Calu3 (cell line): ENCODE measurements around the gene TYSND1. TPM values are rescaled to one million over a fixed set of nuclear protein-coding genes. Genes with fewer than 3 reads are reported as not detected.
"Not testable (repeated sequence)": the region's sequence is repeated elsewhere in the genome, so short reads cannot be mapped to it uniquely, and the experiment has no call there.

Experiments
- BruUV-seq: library from RNA; stranded (reverse); fragments of 400-500 nt; replicated peaks from 2 replicates; lab custom pipeline; 2021; lab: Mats Ljungman, UMichigan
- CTCF ChIA-PET: fragments of 300-600 bp; sonication (Branson Sonifier 250); formaldehyde crosslinking; loops from one replicate; lab custom pipeline; 2022; ENCODE audit warnings: antibody characterized with exemption; lab: Charles Lee
- DNase-seq: peaks from one replicate; pipeline ENCODE4 v3.0.0; 2022
- H3K27ac Mint-ChIP-seq: one replicate; pipeline ENCODE4 v1.8.0; 2022; ENCODE audit warnings: mixed read lengths; ENCODE audit not compliant: unreplicated experiment
- H3K27me3 Mint-ChIP-seq: one replicate; pipeline ENCODE4 v1.8.0; 2022; ENCODE audit warnings: mixed read lengths; ENCODE audit not compliant: unreplicated experiment
- H3K36me3 Mint-ChIP-seq: one replicate; pipeline ENCODE4 v1.8.0; 2022; ENCODE audit warnings: mild to moderate bottlenecking, moderate library complexity, mixed read lengths; ENCODE audit not compliant: insufficient read depth, unreplicated experiment
- H3K4me1 Mint-ChIP-seq: one replicate; pipeline ENCODE4 v1.8.0; 2022; ENCODE audit warnings: mild to moderate bottlenecking, low read depth, mixed read lengths; ENCODE audit not compliant: unreplicated experiment
- H3K4me3 Mint-ChIP-seq: one replicate; pipeline ENCODE4 v1.8.0; 2022; ENCODE audit warnings: mild to moderate bottlenecking, low read depth, moderate library complexity, mixed read lengths; ENCODE audit not compliant: unreplicated experiment
- H3K9me3 Mint-ChIP-seq: one replicate; pipeline ENCODE4 v1.8.0; 2022; ENCODE audit warnings: low read depth, mixed read lengths; ENCODE audit not compliant: unreplicated experiment
- intact Hi-C: fragments of 100-400 bp; cut with micrococcal nuclease; formaldehyde crosslinking; loops from one replicate; pipeline ENCODE4 v1.10.0; 2022; ENCODE audit not compliant: unreplicated experiment
- total RNA-seq: library from RNA; stranded (reverse); gene quantifications from 2 replicates; pipeline ENCODE4 v1.2.3, GENCODE V29; 2022
- TF ChIP-seq, protein P1 (sequence below): fragments of 200-600 bp; IDR thresholded peaks from one replicate; pipeline ENCODE4 v1.8.0; 2022; ENCODE audit warnings: antibody characterized with exemption; ENCODE audit not compliant: unreplicated experiment

Gene TYSND1
- total RNA-seq, 1 experiment from 2014 or later = 21.4 TPM

DNA sequence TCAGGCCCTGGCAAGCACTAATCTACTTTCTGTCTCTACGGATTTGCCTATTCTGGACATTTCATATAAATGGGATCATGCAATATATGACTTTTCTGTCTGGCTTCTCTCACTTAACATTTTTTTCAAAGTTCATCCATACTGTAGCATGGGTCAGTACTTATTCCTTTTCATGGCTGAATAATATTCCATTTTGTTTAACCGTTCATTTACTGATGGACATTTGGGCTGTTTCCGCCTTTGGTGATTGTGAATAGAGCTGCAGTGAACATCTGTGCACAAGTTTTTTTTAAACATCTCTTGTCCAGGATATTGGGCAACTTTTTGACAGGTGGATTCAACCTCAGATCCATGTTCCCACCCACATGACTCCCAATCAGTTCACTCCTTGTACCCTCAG is 44.8 kb downstream of the TYSND1 start:
- intact Hi-C loops = no loop called here
- H3K9me3 Mint-ChIP-seq = no peaks in the 10 kb centered on the region
- H3K4me1 Mint-ChIP-seq = no peaks in the 10 kb centered on the region
- TF ChIP-seq, protein P1, sequence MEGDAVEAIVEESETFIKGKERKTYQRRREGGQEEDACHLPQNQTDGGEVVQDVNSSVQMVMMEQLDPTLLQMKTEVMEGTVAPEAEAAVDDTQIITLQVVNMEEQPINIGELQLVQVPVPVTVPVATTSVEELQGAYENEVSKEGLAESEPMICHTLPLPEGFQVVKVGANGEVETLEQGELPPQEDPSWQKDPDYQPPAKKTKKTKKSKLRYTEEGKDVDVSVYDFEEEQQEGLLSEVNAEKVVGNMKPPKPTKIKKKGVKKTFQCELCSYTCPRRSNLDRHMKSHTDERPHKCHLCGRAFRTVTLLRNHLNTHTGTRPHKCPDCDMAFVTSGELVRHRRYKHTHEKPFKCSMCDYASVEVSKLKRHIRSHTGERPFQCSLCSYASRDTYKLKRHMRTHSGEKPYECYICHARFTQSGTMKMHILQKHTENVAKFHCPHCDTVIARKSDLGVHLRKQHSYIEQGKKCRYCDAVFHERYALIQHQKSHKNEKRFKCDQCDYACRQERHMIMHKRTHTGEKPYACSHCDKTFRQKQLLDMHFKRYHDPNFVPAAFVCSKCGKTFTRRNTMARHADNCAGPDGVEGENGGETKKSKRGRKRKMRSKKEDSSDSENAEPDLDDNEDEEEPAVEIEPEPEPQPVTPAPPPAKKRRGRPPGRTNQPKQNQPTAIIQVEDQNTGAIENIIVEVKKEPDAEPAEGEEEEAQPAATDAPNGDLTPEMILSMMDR = no peak
- H3K36me3 Mint-ChIP-seq = peaks cover 4% of the 10 kb centered on the region
- CTCF ChIA-PET = no interaction called here
- DNase-seq = no peak
- no TSS peak for BruUV-seq
- no peak overlapping the region for H3K4me3 Mint-ChIP-seq
- H3K27me3 Mint-ChIP-seq = no peaks in the 10 kb centered on the region
- H3K27ac Mint-ChIP-seq = no peak overlapping the region

DNA sequence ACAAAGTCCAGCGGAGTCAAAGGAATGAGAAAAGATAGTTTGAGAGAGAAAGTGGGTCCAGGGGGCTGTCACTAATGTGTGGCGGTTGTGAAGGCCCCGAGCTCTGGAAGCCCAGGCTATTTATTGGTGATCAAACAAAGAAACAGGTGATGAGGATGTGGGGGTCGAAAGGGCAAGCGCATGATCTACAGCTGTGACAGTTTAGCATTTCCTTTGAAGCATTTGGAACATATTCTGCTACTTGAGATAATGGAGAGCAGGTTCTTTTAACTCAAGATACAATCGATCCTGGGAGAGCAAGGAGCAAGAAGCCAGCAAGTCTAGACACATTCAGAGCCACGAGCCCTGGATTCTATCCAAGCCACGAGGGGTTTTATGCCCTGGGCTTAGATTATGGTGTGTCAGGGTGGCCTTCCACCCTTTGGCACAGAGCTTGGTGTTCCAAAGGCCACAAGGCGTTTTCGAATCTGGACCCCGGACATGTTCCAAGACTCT is 45.4 kb downstream of the TYSND1 start:
- H3K4me1 Mint-ChIP-seq, H3K27me3 Mint-ChIP-seq, H3K36me3 Mint-ChIP-seq, BruUV-seq, DNase-seq, intact Hi-C loops, H3K27ac Mint-ChIP-seq, H3K9me3 Mint-ChIP-seq, CTCF ChIA-PET, H3K4me3 Mint-ChIP-seq: not testable (repeated sequence)

DNA sequence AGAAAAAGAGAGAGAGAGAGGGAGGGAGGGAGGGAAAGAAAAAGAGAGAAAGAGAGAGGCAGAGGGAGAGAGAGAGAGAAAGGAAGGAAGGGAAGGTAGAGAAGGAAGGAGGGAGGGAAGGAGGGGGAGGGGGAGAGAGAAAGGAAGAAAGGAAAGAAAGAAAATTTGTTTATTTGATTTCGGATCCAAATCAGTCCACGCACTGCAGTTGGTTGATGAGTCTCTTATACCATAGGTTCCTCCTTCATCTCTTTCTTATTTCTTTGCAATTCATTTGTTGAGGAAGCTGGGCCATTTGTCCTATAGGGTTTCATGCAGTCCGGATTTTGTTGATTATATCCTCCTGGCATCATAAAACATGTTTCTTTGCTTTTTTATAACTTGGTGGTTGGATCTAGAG is 48.2 kb downstream of the TYSND1 start:
- Mint-ChIP-seq H3K4me3 (no peak overlapping the region), H3K9me3 (no peaks in the 10 kb centered on the region), H3K36me3 (no peaks in the 10 kb centered on the region), H3K27me3 (no peaks in the 10 kb centered on the region), H3K4me1 (no peaks in the 10 kb centered on the region), H3K27ac (no peak overlapping the region)
- CTCF ChIA-PET = no interaction called here
- TF ChIP-seq, protein P1 = no peak
- no peak for DNase-seq
- intact Hi-C loops = no loop called here
- no TSS peak for BruUV-seq

DNA sequence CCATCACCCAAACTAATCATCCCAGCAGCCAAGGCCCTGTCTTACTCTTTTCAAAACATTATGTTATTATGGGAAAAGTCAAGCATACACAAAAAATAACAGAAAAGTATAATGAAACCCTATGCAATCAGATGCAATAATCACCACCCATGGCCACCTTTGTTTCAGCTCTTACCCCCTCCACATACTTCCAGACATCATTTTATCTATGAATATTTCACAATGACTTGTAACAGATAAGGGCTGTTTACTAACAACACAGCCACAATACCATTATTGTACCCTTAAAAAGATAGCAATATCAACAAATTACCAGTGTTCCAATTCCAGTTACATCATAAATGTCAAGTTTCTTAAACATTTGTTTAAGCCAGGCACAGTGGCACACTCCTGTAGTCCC is 49.0 kb downstream of the TYSND1 start:
- H3K4me1 Mint-ChIP-seq = peaks cover 3% of the 10 kb centered on the region
- TF ChIP-seq, protein P1 = no peak
- H3K27me3 Mint-ChIP-seq = no peaks in the 10 kb centered on the region
- DNase-seq = no peak
- H3K4me3 Mint-ChIP-seq = no peak overlapping the region
- H3K36me3 Mint-ChIP-seq = no peaks in the 10 kb centered on the region
- intact Hi-C loops = no loop called here
- BruUV-seq = no TSS peak
- no peaks in the 10 kb centered on the region for H3K9me3 Mint-ChIP-seq
- H3K27ac Mint-ChIP-seq = no peak overlapping the region
- CTCF ChIA-PET = no interaction called here

DNA sequence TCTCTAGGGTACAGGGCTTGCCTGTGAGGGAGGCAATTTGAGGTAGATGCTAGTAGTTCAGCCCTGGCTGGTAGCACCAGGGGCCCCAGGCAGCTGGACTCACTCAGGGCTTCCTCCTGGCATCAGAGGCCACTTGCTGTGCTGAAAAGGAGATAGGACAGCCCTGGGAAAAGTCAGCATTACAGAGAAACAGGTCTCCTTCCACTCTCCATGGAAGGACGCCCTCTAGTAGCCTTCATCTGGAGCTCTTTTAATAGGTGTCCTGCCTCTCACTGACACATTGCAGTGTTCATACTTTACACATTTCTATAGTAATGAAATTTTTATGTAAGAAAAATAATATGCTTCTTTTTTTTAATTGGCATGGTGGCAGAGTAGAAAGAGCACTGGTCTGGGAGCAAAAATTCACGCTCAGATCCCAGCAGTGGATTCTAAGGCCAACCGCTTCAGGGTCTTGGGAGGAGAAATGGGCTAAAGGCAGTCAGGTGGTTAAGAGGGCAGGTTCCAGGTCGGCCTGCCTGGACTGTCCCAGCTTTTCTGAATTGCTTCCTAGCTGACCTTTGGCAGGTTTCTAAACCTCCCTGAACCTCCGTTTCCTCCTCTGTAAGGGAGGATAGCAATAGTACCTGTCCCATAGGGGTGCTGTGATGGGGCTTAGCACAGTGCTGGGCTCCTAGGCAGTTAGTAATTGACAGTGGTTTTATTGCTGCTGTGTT is 49.6 kb downstream of the TYSND1 start:
- TF ChIP-seq, protein P1 = no peak
- BruUV-seq = no TSS peak
- H3K4me1 Mint-ChIP-seq = peaks cover 9% of the 10 kb centered on the region
- no peaks in the 10 kb centered on the region for H3K9me3 Mint-ChIP-seq
- CTCF ChIA-PET = interaction anchor here (1.5 kb wide), 1 partner anchor 19 kb away, joined by 4 read pairs; no protein-coding TSS in a partner anchor
- H3K27me3 Mint-ChIP-seq = no peaks in the 10 kb centered on the region
- no peak overlapping the region for H3K4me3 Mint-ChIP-seq
- H3K27ac Mint-ChIP-seq = no peak overlapping the region
- intact Hi-C loops = no loop called here
- H3K36me3 Mint-ChIP-seq = no peaks in the 10 kb centered on the region
- no peak for DNase-seq
